IMR-90 (cell line): ENCODE measurements around the gene MUC5AC. TPM values are rescaled to one million over a fixed set of nuclear protein-coding genes. Genes with fewer than 3 reads are reported as not detected.

Experiments
- ATAC-seq: fragments of 200-7000 bp; cut with Tn5 transposase; 2 replicates; pipeline ENCODE4 v1.9.1; 2020; ENCODE audit warnings: low read depth, mild to moderate bottlenecking, moderate library complexity
- BruUV-seq: library from RNA; stranded (reverse); fragments of 400-500 nt; replicated peaks from 2 replicates; lab custom pipeline; 2021; lab: Mats Ljungman, UMichigan
- CTCF ChIA-PET: fragments of 300-600 bp; formaldehyde crosslinking; extraction: SDS; loops from one replicate; lab custom pipeline; 2021; ENCODE audit warnings: antibody characterized with exemption; lab: Yijun Ruan, JAX
- POLR2A ChIA-PET: fragments of 300-600 bp; sonication (Branson Sonifier 250); formaldehyde crosslinking; loops from one replicate; lab custom pipeline; 2022; ENCODE audit warnings: antibody characterized with exemption; ENCODE audit not compliant: unreplicated experiment; lab: Charles Lee
- DNase-seq: peaks from one replicate; pipeline ENCODE4 v3.0.0; 2013
- H2AFZ ChIP-seq: replicated peaks from 2 replicates; pipeline ENCODE3; 2013; ENCODE audit warnings: low read length, mild to moderate bottlenecking; ENCODE audit not compliant: poor library complexity
- H2AK5ac ChIP-seq: 2 replicates; pipeline ENCODE4 v1.6.1; 2013; ENCODE audit warnings: low read depth, low read length, inconsistent platforms
- H2AK9ac ChIP-seq: replicated peaks from 2 replicates; pipeline ENCODE3; 2013; ENCODE audit warnings: mild to moderate bottlenecking, low read depth, low read length, moderate library complexity; ENCODE audit not compliant: poor library complexity
- H2BK120ac ChIP-seq: 2 replicates; pipeline ENCODE4 v1.6.1; 2013; ENCODE audit warnings: low read depth, low read length, inconsistent platforms
- H2BK15ac ChIP-seq: 3 replicates; pipeline ENCODE4 v1.6.1; 2013; ENCODE audit warnings: low read depth, low read length, inconsistent platforms
- H2BK20ac ChIP-seq: 2 replicates; pipeline ENCODE4 v1.6.1; 2013; ENCODE audit warnings: low read depth, mild to moderate bottlenecking, inconsistent platforms, low read length, moderate library complexity
- H2BK5ac ChIP-seq: 2 replicates; pipeline ENCODE4 v1.6.1; 2013; ENCODE audit warnings: mild to moderate bottlenecking, low read depth, low read length, inconsistent platforms; ENCODE audit not compliant: poor library complexity, severe bottlenecking
- H3K14ac ChIP-seq: replicated peaks from 2 replicates; pipeline ENCODE4 v1.6.1; 2013; ENCODE audit warnings: low read depth, low read length, inconsistent platforms
- H3K18ac ChIP-seq: 2 replicates; pipeline ENCODE4 v1.6.1; 2013; ENCODE audit warnings: low read depth, low read length, control low read depth
- H3K23ac ChIP-seq: 2 replicates; pipeline ENCODE4 v1.6.1; 2013; ENCODE audit warnings: low read depth, low read length, inconsistent platforms
- H3K27ac ChIP-seq: 2 replicates; pipeline ENCODE4 v1.5.1; 2013; ENCODE audit warnings: mild to moderate bottlenecking, control low read depth, low read length; ENCODE audit not compliant: insufficient read depth
- H3K27me3 ChIP-seq: 2 replicates; pipeline ENCODE4 v1.6.1; 2013; ENCODE audit warnings: low read length; ENCODE audit not compliant: control insufficient read depth, insufficient read depth
- H3K36me3 ChIP-seq: 2 replicates; pipeline ENCODE4 v1.6.1; 2013; ENCODE audit warnings: low read length, mixed read lengths; ENCODE audit not compliant: control insufficient read depth, insufficient read depth
- H3K4ac ChIP-seq: 2 replicates; pipeline ENCODE4 v1.6.1; 2013; ENCODE audit warnings: low read depth, low read length, inconsistent platforms
- H3K4me1 ChIP-seq: 2 replicates; pipeline ENCODE4 v1.6.1; 2013; ENCODE audit warnings: low read length, mixed read lengths; ENCODE audit not compliant: control insufficient read depth, insufficient read depth
- H3K4me2 ChIP-seq: 2 replicates; pipeline ENCODE4 v1.6.1; 2013; ENCODE audit warnings: low read depth, mild to moderate bottlenecking, control low read depth, low read length, moderate library complexity
- H3K4me3 ChIP-seq: 2 replicates; pipeline ENCODE4 v1.5.1; 2013; ENCODE audit warnings: low read depth, mild to moderate bottlenecking, control low read depth, low read length, moderate library complexity; ENCODE audit not compliant: insufficient read depth
- H3K56ac ChIP-seq: 2 replicates; pipeline ENCODE4 v1.6.1; 2013; ENCODE audit warnings: low read length, inconsistent platforms; ENCODE audit not compliant: insufficient read depth; ENCODE audit errors: extremely low read depth
- H3K79me1 ChIP-seq, 2 experiments: 2 replicates each; pipeline ENCODE4 v1.6.1; 2013; ENCODE audit warnings: low read length in 2 of 2, inconsistent platforms in 1 of 2, low read depth in 1 of 2
- H3K9ac ChIP-seq: 2 replicates; pipeline ENCODE4 v1.6.1; 2013; ENCODE audit warnings: low read depth, low read length, control low read depth
- H3K9me1 ChIP-seq: 2 replicates; pipeline ENCODE4 v1.6.1; 2013; ENCODE audit warnings: low read length, inconsistent platforms; ENCODE audit not compliant: insufficient read depth
- H3K9me3 ChIP-seq: 2 replicates; pipeline ENCODE4 v1.6.1; 2013; ENCODE audit warnings: low read length; ENCODE audit not compliant: control insufficient read depth, insufficient read depth
- H4K20me1 ChIP-seq: 2 replicates; pipeline ENCODE4 v1.6.1; 2013; ENCODE audit warnings: low read length, inconsistent platforms; ENCODE audit not compliant: insufficient read depth
- H4K5ac ChIP-seq: 2 replicates; pipeline ENCODE4 v1.6.1; 2013; ENCODE audit warnings: mild to moderate bottlenecking, low read depth, low read length, control low read depth
- H4K8ac ChIP-seq, 2 experiments: 2 replicates each; pipeline ENCODE4 v1.6.1; 2013; ENCODE audit warnings: low read depth in 2 of 2, low read length in 2 of 2, control low read depth in 1 of 2, inconsistent platforms in 1 of 2
- H4K91ac ChIP-seq: 2 replicates; pipeline ENCODE4 v1.6.1; 2013; ENCODE audit warnings: low read depth, low read length, inconsistent platforms; ENCODE audit not compliant: insufficient read depth
- BHLHE40 ChIP-seq: fragments of 150-350 bp; IDR thresholded peaks from 2 replicates; pipeline ENCODE4 v1.6.1; 2016; ENCODE audit warnings: mild to moderate bottlenecking, low read depth, low read length
- CEBPB ChIP-seq: IDR thresholded peaks from 2 replicates; pipeline ENCODE4 v1.6.1; 2012; ENCODE audit warnings: low read depth, low read length, improper control_type of control experiment
- CHD1 ChIP-seq: IDR thresholded peaks from 2 replicates; pipeline ENCODE4 v1.6.1; 2012; ENCODE audit warnings: low read depth, low read length, improper control_type of control experiment
- FOS ChIP-seq: fragments of 150-350 bp; IDR thresholded peaks from 2 replicates; pipeline ENCODE4 v1.6.1; 2016; ENCODE audit warnings: low read depth, low read length
- MXI1 ChIP-seq: IDR thresholded peaks from 2 replicates; pipeline ENCODE4 v1.6.1; 2012; ENCODE audit warnings: low read depth, mild to moderate bottlenecking, low read length, moderate library complexity, borderline replicate concordance
- RAD21 ChIP-seq: IDR thresholded peaks from 2 replicates; pipeline ENCODE4 v1.6.1; 2012; ENCODE audit warnings: low read length, improper control_type of control experiment
- RFX5 ChIP-seq: IDR thresholded peaks from 2 replicates; pipeline ENCODE4 v1.8.0; 2012; ENCODE audit warnings: low read depth, mild to moderate bottlenecking, low read length, moderate library complexity
- SMC3 ChIP-seq: fragments of 150-350 bp; IDR thresholded peaks from 2 replicates; pipeline ENCODE4 v1.6.1; 2016; ENCODE audit warnings: low read depth, mild to moderate bottlenecking, antibody characterized with exemption, low read length, moderate library complexity
- USF2 ChIP-seq: fragments of 150-350 bp; IDR thresholded peaks from 2 replicates; pipeline ENCODE4 v1.6.1; 2017; ENCODE audit warnings: mild to moderate bottlenecking, antibody characterized with exemption, low read length, low read depth
- WGBS, 2 experiments: methylation state at CpG; one replicate each; pipeline versions ENCODE4 v1.1.5 to v1.1.7; 2013; ENCODE audit warnings: missing lambda C conversion rate in 2 of 2; ENCODE audit not compliant: insufficient read length in 1 of 2; ENCODE audit errors: extremely low coverage in 2 of 2; 5-methylcytosine and 5-hydroxymethylcytosine counted together
- dilution Hi-C: fragments of 300-500 bp; cut with HindIII; formaldehyde crosslinking; loops from one replicate; pipeline ENCODE4 v1.14.3; 2018; ENCODE audit warnings: low sequenced_read_pairs; ENCODE audit not compliant: unreplicated experiment
- in situ Hi-C: fragments of 300-500 bp; cut with MboI; formaldehyde crosslinking; loops from 3 replicates; pipeline ENCODE4 v1.14.3; 2019; ENCODE audit warnings: low sequenced_read_pairs, inconsistent platforms, mixed read lengths
- intact Hi-C: fragments of 100-400 bp; cut with micrococcal nuclease; formaldehyde crosslinking; loops from 2 replicates; pipeline ENCODE4 v1.10.0; 2022
- polyA plus RNA-seq, 3 experiments: library from polyadenylated mRNA; depleted of rRNA; stranded (reverse); fragments of >200 nt; gene quantifications; 2 replicates each; pipeline ENCODE4 v1.2.3, GENCODE V29; 2012; ENCODE audit warnings: low replicate concordance in 1 of 3
- total RNA-seq: library from RNA; depleted of rRNA; stranded (reverse); fragments of >200 nt; gene quantifications from 2 replicates; pipeline ENCODE4 v1.2.3, GENCODE V29; 2012

The MUC5AC gene
- total and polyA plus RNA-seq, 2 of the 4 experiments (the other 2 are of a cell fraction) = 0.02 TPM; not detected in 1

DNA sequence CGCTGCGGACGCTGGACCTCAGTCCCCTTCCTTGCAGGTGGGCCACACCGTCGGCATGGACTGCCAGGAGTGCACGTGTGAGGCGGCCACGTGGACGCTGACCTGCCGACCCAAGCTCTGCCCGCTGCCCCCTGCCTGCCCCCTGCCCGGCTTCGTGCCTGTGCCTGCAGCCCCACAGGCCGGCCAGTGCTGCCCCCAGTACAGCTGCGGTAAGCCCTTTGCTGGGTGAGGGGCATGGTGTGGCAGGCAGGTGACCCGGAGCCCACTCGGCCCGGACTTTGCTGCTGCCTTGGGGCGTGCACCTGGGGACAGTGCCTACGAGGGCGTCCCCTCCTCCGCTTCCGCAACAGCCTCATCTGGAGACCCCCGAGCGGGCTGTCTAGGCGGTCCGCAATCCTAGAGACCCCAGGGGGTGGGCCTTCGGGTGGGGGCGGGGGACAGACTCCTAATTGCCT lies 39.7 kb downstream of the MUC5AC start:
- no peak overlapping the region for H4K5ac ChIP-seq
- H4K91ac ChIP-seq = no peak overlapping the region
- WGBS, 2 experiments = 83% methylated on average over 3 of the region's 29 CpGs; no CpG with 5 or more reads in 1 of the 2 experiments
- no peaks in the 10 kb centered on the region for H3K4me1 ChIP-seq
- H3K4me2 ChIP-seq = no peak overlapping the region
- no peaks in the 10 kb centered on the region for H3K79me1 ChIP-seq
- dilution Hi-C loops (no loop called here), intact Hi-C loops (no loop called here), in situ Hi-C loops (no loop called here)
- H2AK9ac ChIP-seq = no peak overlapping the region
- H2BK5ac ChIP-seq = no peak overlapping the region
- no peak overlapping the region for H3K18ac ChIP-seq
- H2AK5ac ChIP-seq = no peak overlapping the region
- no peak overlapping the region for H3K14ac ChIP-seq
- H2BK120ac ChIP-seq = no peak overlapping the region
- H4K20me1 ChIP-seq = no peaks in the 10 kb centered on the region
- no peak overlapping the region for H3K9ac ChIP-seq
- no peaks in the 10 kb centered on the region for H3K36me3 ChIP-seq
- H3K4ac ChIP-seq = no peak overlapping the region
- no peak overlapping the region for H2BK20ac ChIP-seq
- DNase-seq (no peak), ATAC-seq (no peak)
- H3K9me1 ChIP-seq = no peaks in the 10 kb centered on the region
- ChIA-PET CTCF (no interaction called here), POLR2A (no interaction called here)
- H3K23ac ChIP-seq = no peak overlapping the region
- peaks cover 10% of the 10 kb centered on the region; the same call in 1 of the 2 replicates for H3K27me3 ChIP-seq
- H2AFZ ChIP-seq = no peak overlapping the region
- no peak overlapping the region for H3K56ac ChIP-seq
- BruUV-seq = no TSS peak
- no peak overlapping the region for H2BK15ac ChIP-seq
- no peak overlapping the region for H3K4me3 ChIP-seq
- H3K9me3 ChIP-seq = peaks cover 6% of the 10 kb centered on the region; the same call in 1 of the 2 replicates
- TF ChIP-seq RAD21 (no peak), CEBPB (no peak), SMC3 (no peak), BHLHE40 (no peak), CHD1 (no peak), MXI1 (no peak), USF2 (no peak), RFX5 (no peak), FOS (no peak)
- H3K27ac ChIP-seq = no peak overlapping the region
- H4K8ac ChIP-seq = no peak overlapping the region
